Keratinocyte (primary cell): ENCODE measurements around the gene EPB41L2. TPM values are rescaled to one million over a fixed set of nuclear protein-coding genes. Genes with fewer than 3 reads are reported as not detected.

ENCODE experiments used
- DNase-seq: peaks from one replicate; pipeline ENCODE4 v3.0.0-alpha.2; 2011; ENCODE audit warnings: low read depth, missing footprints, low spot score
- FAIRE-seq: peaks from 2 replicates; lab custom pipeline; 2011; peaks lifted over from hg19 to GRCh38; lab: Jason Lieb, UNC
- H2AFZ ChIP-seq: 2 replicates; pipeline ENCODE4 v1.6.0; 2012; ENCODE audit warnings: low read length, control low read depth, inconsistent platforms; ENCODE audit not compliant: control insufficient read depth
- H3K27ac ChIP-seq: 2 replicates; pipeline ENCODE4 v1.5.1; 2011; ENCODE audit warnings: low read length; ENCODE audit not compliant: control insufficient read depth, insufficient read depth
- H3K27me3 ChIP-seq: 3 replicates; pipeline ENCODE4 v1.6.0; 2011; ENCODE audit warnings: low read length; ENCODE audit not compliant: control insufficient read depth, insufficient read depth; ENCODE audit errors: extremely low read depth
- H3K36me3 ChIP-seq, 2 experiments: 2 replicates in 1 of 2; 3 replicates in 1 of 2; pipeline ENCODE4 v1.5.1; 2011; ENCODE audit warnings: low read length in 2 of 2, mild to moderate bottlenecking in 1 of 2; ENCODE audit not compliant: control insufficient read depth in 2 of 2, insufficient read depth in 2 of 2; ENCODE audit errors: extremely low read depth in 1 of 2
- H3K4me1 ChIP-seq: 3 replicates; pipeline ENCODE4 v1.5.1; 2011; ENCODE audit warnings: low read length; ENCODE audit not compliant: control insufficient read depth, insufficient read depth; ENCODE audit errors: extremely low read depth
- H3K4me2 ChIP-seq: 3 replicates; pipeline ENCODE4 v1.6.0; 2011; ENCODE audit warnings: low read depth, low read length; ENCODE audit not compliant: control insufficient read depth, insufficient read depth; ENCODE audit errors: extremely low read depth
- H3K4me3 ChIP-seq, 3 experiments: fragments of 200-600 bp in 1 of 3; sonication (generic) in 1 of 3; 2 replicates in 2 of 3; 3 replicates in 1 of 3; pipeline ENCODE4 v1.5.1; 2011 to 2016; ENCODE audit warnings: low read length in 3 of 3, mild to moderate bottlenecking in 3 of 3, control low read depth in 2 of 3, inconsistent platforms in 1 of 3, low read depth in 1 of 3, mixed read lengths in 1 of 3, mixed run types in 1 of 3, moderate library complexity in 1 of 3; ENCODE audit not compliant: control insufficient read depth in 2 of 3, insufficient read depth in 2 of 3; ENCODE audit errors: extremely low read depth in 1 of 3
- H3K79me2 ChIP-seq: 2 replicates; pipeline ENCODE4 v1.6.0; 2012; ENCODE audit warnings: low read length; ENCODE audit not compliant: control insufficient read depth, insufficient read depth
- H3K9ac ChIP-seq: 3 replicates; pipeline ENCODE4 v1.6.0; 2011; ENCODE audit warnings: low read length; ENCODE audit not compliant: control insufficient read depth, insufficient read depth; ENCODE audit errors: extremely low read depth
- H3K9me1 ChIP-seq: 3 replicates; pipeline ENCODE4 v1.6.0; 2011; ENCODE audit warnings: low read length; ENCODE audit not compliant: control insufficient read depth, insufficient read depth; ENCODE audit errors: extremely low read depth
- H3K9me3 ChIP-seq: 2 replicates; pipeline ENCODE4 v1.5.1; 2012; ENCODE audit warnings: low read depth, low read length; ENCODE audit not compliant: control insufficient read depth
- H4K20me1 ChIP-seq: 3 replicates; pipeline ENCODE4 v1.6.0; 2011; ENCODE audit warnings: low read length; ENCODE audit not compliant: control insufficient read depth, insufficient read depth; ENCODE audit errors: extremely low read depth
- CTCF ChIP-seq, 3 experiments: IDR thresholded peaks in 1 of 3; conservative IDR thresholded peaks in 1 of 3; optimal IDR thresholded peaks in 1 of 3; 2 replicates in 2 of 3; 3 replicates in 1 of 3; pipeline versions ENCODE3 to v1.5.1; 2011; ENCODE audit warnings: low read length in 3 of 3, mild to moderate bottlenecking in 3 of 3, moderate library complexity in 2 of 3, control low read depth in 1 of 3, inconsistent platforms in 1 of 3; ENCODE audit not compliant: insufficient read depth in 2 of 3; ENCODE audit errors: extremely low read depth in 1 of 3
- EZH2 ChIP-seq: IDR thresholded peaks from one replicate; pipeline ENCODE4 v1.6.1; 2012; ENCODE audit warnings: inconsistent platforms, mild to moderate bottlenecking, low read length, moderate library complexity
- dilution Hi-C: fragments of 300-500 bp; cut with MboI; formaldehyde crosslinking; loops from one replicate; pipeline ENCODE4 v1.7.0; 2020; ENCODE audit warnings: low sequenced_read_pairs; ENCODE audit not compliant: extremely low pct_ligation_motif_present
- polyA plus RNA-seq, 5 experiments: library from polyadenylated mRNA; depleted of rRNA in 3 of 5; stranded (reverse) in 3 of 5; stranded (forward) in 1 of 5; unstranded in 1 of 5; fragments of >200 nt; gene quantifications; 1 replicate in 1 of 5; 2 replicates in 3 of 5; 3 replicates in 1 of 5; pipeline versions ENCODE4 v1.2.1 to v1.2.3, GENCODE V29; 2011 to 2012; ENCODE audit warnings: missing spikeins in 2 of 5, low read depth in 1 of 5, low replicate concordance in 1 of 5

The EPB41L2 gene
- polyA plus RNA-seq, 1 donor (not counting 4 experiments of a cell fraction or from before 2014, with no cell fraction given): 22.0 TPM

- no peak for FAIRE-seq
- H3K36me3 ChIP-seq: no peaks in the 10 kb centered on the region
- no peaks in the 10 kb centered on the region for H3K27me3 ChIP-seq
- no peak overlapping the region for H2AFZ ChIP-seq
- H3K27ac ChIP-seq: no peak overlapping the region
- H3K4me2 ChIP-seq: no peak overlapping the region
- H3K4me3 ChIP-seq: no peak overlapping the region
- H3K9me3 ChIP-seq: no peaks in the 10 kb centered on the region
- H3K9ac ChIP-seq: no peak overlapping the region
- DNase-seq: no peak
- TF ChIP-seq CTCF (optimal IDR thresholded peaks at IDR 0.05 in 1 of 3, IDR thresholded peaks at IDR 0.05 in 1 of 3, conservative IDR thresholded peaks at IDR 0.05 in 1 of 3; ENCODE audit: extremely low read depth in 1 of 3, insufficient read depth in 2 of 3, low read length in 3 of 3): no peak
- TF ChIP-seq EZH2: no peak
- no peaks in the 10 kb centered on the region for H3K9me1 ChIP-seq
- dilution Hi-C loops: no loop called here
- H3K4me1 ChIP-seq: no peaks in the 10 kb centered on the region
- peaks cover 3% of the 10 kb centered on the region for H3K79me2 ChIP-seq
- no peaks in the 10 kb centered on the region for H4K20me1 ChIP-seq
These were observed 22.2 kb downstream of the EPB41L2 start for GRCh38 chr6:131040866-131041265.

DNA sequence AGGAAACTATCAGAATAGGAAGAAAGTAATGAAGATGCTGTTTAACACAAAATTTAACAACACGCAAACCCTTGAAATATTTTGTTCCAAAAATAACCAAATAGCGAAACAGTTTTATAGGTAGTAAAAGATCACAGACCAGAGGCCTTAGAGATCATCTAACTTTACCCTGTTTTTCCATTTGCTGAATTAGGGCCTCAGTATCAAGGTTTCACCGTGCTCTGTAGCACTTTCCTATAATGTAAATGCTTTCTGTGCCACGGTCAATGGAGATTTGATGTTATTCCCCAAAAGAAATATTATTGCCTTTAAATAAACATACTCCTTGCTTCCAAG lies 23.7 kb downstream of the EPB41L2 start:
- FAIRE-seq (no peak), DNase-seq (no peak)
- H3K36me3 ChIP-seq: no peaks in the 10 kb centered on the region
- peaks cover 3% of the 10 kb centered on the region for H3K79me2 ChIP-seq
- H3K9me1 ChIP-seq: no peaks in the 10 kb centered on the region
- no peak overlapping the region for H2AFZ ChIP-seq
- no peak overlapping the region for H3K9ac ChIP-seq
- no peak overlapping the region for H3K27ac ChIP-seq
- no peak overlapping the region for H3K4me3 ChIP-seq
- H3K9me3 ChIP-seq: no peaks in the 10 kb centered on the region
- TF ChIP-seq CTCF (optimal IDR thresholded peaks at IDR 0.05 in 1 of 3, IDR thresholded peaks at IDR 0.05 in 1 of 3, conservative IDR thresholded peaks at IDR 0.05 in 1 of 3; ENCODE audit: extremely low read depth in 1 of 3, insufficient read depth in 2 of 3, low read length in 3 of 3) (no peak), EZH2 (no peak)
- no peaks in the 10 kb centered on the region for H3K4me1 ChIP-seq
- H3K27me3 ChIP-seq: no peaks in the 10 kb centered on the region
- H4K20me1 ChIP-seq: no peaks in the 10 kb centered on the region
- H3K4me2 ChIP-seq: no peak overlapping the region
- dilution Hi-C loops: no loop called here
